GM12865 (cell line): Measurements from ENCODE around the gene VSTM4.
A peak's percentile ranks its signal among the peaks of the same experiment; 100 is the strongest.

Experiments used
- DNase-seq: peaks from one replicate; pipeline ENCODE4 v3.0.0; 2010; ENCODE audit warnings: low read depth
- H3K4me3 ChIP-seq: 2 replicates; pipeline ENCODE4 v1.5.1; 2011; ENCODE audit warnings: mild to moderate bottlenecking, low read depth, low read length, control low read depth
- CTCF ChIP-seq: IDR thresholded peaks from 2 replicates; pipeline ENCODE4 v1.5.1; 2011; ENCODE audit warnings: low read length, control low read depth, low read depth, inconsistent platforms; ENCODE audit not compliant: insufficient read depth; ENCODE audit errors: missing control alignments

VSTM4 gene

GRCh38 chr10:49115015-49115795, at the start of gene VSTM4:
Gene VSTM4, minus strand, starts transcription at chr10:49115522. Its CDS starts 37 bp downstream, at chr10:49115485.
- no peak for DNase-seq
- H3K4me3 ChIP-seq: no peak within 1 kb of the TSS

GRCh38 chr10:49164559-49165188, 49.4 kb upstream of the VSTM4 start:
- H3K4me3 ChIP-seq: no peak overlapping the region
- peak; percentile 85 for TF ChIP-seq CTCF
- DNase-seq: peak; percentile 76

More at GRCh38 chr10:49115015-49115795, at the start of gene VSTM4:
- TF ChIP-seq CTCF: no peak

- DNase-seq: no peak
- no peak overlapping the region for H3K4me3 ChIP-seq
- no peak for TF ChIP-seq CTCF
Observed at GRCh38 chr10:49163741-49164140, 48.4 kb upstream of the VSTM4 start.

- TF ChIP-seq CTCF: no peak
- DNase-seq: no peak
- no peak overlapping the region for H3K4me3 ChIP-seq
Observed at GRCh38 chr10:49162761-49163310, 47.5 kb upstream of the VSTM4 start.

- TF ChIP-seq CTCF: no peak
- H3K4me3 ChIP-seq: no peak overlapping the region
- no peak for DNase-seq
Observed at GRCh38 chr10:49162063-49162462, 46.7 kb upstream of the VSTM4 start.

GRCh38 chr10:49161411-49161997, 46.2 kb upstream of the VSTM4 start:
- H3K4me3 ChIP-seq: no peak overlapping the region
- TF ChIP-seq CTCF: peak; percentile 12
- no peak for DNase-seq
